CD1c-positive myeloid dendritic cell (primary cell): ENCODE results near the gene FAM187B.
"Not testable (repeated sequence)": the region's sequence is repeated elsewhere in the genome, so short reads cannot be mapped to it uniquely, and the experiment has no call there.

Source experiments
- DNase-seq: peaks from one replicate; pipeline ENCODE4 v3.0.0-alpha.2; 2016; ENCODE audit errors: extremely low spot score

FAM187B gene

DNA sequence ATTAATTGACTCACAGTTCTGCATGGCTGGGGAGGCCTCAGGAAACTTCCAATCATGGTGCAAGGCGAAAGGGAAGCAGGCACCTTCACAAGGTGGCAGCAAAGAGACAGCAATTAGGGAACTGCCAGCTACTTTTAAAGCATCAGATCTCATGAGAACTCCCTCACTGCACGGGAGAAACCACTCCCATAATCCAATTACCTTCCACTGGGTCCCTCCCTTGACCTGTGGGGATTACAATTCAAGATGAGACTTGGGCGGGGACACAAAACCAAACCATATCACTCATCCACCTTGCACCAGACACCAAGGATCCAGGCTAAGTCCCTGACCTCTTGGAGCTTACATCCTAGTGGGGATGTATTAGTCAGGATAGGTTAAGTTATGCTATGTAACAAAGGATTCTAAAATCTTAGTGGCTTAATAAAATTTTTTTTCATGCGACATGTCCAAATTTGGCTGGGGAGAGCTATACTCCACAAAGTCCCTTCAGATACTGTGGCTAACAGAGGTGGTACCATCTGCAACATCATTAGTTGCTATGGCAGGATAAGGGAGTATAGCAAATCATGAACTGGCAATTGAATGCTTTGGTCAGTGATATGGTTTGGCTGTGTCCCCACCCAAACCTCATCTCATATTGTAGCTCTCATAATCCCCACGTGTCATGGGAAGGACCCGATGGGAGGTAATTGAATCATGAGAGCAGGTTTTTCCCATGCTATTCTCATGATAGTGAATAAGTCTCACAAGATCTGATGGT lies 8.3 kb upstream of the FAM187B start:
- peak; percentile 23 for DNase-seq

GRCh38 chr19:35232912-35233311 lies 4.4 kb upstream of the FAM187B start:
- DNase-seq: no peak

DNA sequence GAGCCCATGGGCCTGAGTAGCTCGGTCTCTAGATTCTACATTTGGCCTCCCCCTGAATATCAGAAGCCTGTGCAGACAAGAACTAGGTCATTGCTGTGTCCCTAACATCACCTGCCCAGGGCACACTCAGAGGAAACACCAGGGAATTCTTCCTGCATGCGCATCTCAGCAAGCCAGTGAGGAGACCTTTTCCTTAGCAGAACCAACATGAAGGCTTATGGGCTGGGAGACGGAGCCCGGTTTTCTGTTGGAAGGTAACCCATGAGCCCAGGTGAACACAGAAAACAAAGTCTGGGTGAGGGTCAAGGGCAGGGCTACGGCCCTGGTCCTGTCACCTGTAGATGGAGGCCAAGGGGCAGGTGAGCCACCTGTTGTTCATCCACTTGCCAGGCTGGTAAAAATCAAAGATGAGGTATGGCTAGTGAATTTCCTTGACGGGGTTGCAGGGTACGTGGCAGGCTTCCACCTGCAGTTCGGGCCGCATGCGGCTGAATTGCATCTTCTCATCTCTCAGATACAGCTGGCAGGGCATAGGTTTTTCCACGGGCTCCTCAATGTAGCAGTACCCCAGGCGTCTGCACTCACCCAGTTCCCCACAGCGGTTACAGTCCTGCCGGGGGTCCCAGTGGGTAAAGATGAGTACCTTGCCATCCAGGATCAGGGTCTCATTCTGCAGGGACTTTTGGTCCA lies 3.6 kb upstream of the FAM187B start:
- no peak for DNase-seq

DNA sequence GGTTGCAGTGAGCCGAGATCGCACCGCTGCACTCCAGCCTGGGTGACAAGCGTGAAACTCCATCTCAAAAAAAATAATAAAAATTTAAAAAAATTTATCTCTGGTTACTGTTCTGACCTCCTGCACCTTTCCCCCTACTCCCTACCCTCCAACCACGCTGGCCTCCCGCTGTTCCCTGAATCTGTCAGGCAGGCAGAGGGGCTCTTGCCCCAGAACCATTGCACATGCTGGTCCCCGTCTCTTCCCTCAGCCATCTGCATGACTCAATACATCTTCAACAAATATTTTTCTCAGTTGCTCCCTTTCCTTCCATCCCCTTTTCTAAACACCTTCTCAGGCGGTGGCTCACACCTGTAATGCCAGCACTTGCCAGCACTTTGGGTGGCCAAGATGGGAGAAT lies 1.1 kb upstream of the FAM187B start:
- no peak for DNase-seq

DNA sequence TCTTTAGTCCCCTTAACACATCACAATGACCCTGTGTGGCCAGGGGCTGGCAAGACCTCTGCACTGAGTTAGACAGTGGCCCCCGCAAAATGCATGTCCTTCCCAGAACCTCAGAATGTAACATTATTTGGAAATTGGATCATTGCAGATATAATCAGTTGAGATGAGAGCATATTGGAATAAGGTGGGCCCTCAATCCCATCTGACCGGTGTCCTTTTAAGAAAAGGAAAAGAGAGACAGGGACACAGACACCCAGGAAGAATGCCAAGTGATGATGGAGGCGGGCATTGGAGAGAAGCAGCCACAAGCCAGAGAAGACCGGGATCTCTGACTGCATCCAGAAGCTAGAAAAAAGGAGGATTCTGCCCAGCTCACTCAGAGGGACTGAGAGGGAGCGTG lies 1.8 kb downstream of the FAM187B start:
- no peak for DNase-seq

DNA sequence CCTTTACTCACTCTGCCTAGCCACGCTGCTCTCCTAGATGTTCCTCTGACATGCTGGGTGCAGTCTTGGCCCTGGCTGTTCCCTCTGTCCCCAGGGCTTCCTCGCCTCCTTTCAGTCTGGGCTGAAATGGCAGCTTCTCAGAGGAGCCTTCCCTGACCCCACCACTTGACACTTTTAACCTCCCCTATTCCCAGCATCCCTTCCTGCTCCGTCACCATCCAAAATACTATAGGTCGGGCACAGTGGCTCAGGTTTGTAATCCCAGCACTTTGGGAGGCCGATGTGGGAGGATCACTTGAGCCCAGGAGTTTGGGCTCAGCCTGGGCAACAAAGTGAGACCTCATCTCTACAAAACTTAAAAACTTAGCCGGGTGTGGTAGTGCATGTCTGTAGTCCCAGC lies 2.6 kb downstream of the FAM187B start:
- DNase-seq: no peak

DNA sequence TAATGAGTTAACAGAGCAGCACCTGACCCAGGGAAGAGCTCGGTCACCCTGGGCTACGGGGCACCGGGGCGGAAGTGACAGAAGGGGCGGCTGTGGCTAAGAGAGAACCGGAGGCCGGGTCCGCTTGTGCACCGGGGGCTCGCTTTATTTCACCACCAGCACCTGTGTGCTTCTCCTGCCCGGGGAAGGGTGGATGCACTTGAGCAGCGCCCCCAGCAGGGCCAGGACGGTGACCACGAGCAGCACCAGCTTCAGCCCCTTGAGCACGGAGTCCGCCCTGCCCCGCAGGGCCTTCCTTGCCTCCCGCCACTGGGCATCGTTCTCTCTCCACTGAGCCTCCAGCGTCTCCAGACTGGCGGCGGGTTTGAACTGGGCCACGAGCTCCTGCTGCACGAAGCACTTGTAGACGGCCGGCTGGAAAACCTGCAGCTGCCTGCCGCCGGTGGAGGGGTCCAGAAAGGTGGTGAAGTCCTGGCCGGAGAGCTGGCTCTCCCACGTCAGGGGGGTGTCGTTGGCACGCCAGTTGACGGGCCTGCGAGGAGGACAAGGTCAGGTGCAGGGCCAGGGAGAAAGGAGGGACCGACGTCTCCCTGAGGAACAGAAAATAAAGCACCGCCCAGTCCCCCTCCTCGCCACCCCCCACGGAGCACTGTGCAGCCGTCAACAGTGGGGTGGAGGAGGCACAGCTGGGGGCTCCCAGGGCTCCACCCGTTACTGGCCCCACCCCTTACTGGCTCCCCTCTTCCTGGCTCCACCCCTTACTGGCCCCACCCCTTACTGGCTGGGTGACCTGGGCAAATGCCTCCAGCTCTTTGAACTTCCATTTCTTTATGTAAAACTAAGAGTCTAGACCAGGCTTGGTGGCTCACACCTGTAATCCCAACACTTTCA lies 3.6 kb downstream of the FAM187B start:
- no peak for DNase-seq

DNA sequence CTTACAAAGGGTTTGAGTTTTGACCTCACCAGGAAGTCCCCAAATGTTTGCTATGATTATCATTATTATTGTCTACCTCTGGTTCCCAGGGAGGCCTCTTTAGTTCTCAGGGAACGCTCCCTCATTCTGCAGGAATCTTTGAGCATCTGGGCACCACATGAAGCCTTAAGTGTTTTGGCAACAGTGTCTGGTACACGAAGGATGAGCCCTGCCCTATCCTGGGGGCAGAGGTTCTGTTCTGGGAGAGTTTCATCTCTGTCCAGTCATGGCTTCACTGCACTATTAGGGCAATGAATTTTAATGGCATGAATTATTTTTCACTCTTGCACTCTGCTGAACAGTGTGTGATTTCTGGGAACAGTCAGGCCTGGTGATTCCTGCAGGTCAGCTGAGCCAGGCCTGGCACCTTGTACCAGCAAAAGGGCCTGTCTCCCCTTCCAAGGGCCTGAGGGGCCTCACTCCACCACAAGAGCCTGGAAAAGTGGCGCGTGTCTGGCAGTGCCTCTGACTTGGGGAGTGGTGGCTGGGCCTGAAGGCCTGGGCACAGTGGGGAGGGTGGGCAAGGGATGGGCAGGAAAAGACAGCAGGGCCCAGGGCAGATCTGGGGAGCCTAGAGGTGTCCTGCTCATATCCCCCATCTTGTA lies 4.6 kb downstream of the FAM187B start:
- no peak for DNase-seq

DNA sequence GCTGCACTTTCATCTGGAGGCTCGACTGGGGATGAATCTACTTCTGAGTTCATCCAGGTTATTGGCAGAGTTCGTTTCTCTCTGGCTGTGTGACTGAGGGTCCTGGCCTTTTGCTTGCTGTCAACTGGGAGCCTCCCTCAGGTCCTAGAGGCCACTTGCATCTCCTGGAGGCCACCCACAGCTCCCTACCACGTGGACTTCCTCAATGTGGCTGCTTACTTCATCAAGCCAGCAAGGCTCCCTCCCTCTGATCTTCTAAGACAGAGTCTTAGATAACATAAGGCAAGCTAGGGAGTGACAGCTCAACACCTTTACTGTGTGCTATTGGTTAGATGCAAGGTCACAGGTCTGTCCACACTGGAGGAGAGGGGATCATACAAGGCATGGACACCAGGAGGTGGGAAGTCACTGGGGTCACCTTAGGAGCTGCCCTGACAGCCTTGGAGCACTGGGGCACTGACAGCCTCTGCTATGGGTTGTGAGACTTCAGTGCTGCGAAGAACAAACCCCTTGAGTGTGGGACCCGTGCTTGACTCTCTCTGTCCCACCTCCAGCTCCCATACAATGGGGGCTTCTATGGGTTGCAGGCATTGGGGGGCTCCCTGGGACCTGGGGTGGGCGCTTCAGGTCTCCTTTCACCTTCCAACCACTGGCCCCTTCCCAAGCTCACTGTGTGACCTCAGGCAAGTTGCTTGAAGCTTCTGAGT lies 5.3 kb downstream of the FAM187B start:
- DNase-seq: peak; percentile 75

DNA sequence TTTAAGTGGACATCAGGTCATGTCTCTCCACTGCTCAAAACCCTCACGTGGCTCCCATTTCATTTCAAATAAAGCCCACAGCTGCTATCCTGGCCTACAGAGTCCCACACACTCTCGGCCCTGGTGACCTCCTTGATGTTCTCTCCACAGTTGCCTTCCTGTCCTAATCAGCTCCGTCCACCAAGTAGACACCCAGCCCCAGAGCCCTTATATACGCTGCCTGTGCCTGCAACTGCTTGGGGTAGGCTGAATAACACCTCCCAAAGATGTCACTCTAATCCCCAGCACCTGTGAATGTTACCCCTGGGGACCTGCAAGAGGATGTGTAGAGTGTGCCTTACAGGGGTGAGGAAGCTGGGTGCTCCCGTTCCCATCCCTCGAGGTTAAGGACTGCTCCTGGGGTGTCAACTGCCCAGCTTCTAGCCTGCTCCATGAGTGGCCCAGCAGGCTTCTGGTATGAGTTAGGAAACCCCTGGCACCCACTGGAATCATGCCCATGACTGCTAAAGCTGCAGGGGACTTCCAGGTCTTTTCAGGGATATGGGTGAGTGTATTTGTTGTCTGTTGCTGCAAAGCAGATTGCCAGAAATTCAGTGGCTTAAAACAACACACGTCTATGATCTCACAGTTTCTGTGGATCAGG lies 6.0 kb downstream of the FAM187B start:
- DNase-seq: no peak

DNA sequence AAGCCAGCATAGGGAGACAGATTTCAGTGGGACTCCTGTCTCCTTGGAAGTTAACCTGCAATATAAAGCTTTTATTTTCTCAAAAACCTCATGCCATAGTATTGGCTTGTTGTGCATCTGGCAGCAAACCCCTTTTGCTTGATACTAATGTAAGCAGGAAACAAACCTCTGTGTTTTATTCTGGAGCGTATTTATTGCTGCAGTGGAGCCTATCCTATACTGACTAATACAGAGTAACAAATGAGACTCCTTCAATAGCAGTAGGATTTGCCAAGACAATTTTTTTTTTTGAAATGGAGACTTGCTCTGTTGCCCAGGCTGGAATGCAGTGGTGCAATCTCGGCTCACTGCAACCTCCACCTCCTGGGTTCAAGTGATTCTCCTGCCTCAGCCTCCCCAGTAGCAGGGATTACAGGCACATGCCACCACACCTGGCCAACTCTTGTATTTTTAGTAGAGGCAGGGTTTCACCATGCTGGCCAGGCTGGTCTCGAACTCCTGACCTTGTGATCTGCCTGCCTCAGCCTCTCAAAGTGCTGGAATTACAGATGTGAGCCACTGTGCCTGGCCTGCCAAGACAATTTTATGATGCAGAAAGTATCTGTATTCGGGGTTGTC lies 7.5 kb downstream of the FAM187B start:
- DNase-seq: not testable (repeated sequence)

DNA sequence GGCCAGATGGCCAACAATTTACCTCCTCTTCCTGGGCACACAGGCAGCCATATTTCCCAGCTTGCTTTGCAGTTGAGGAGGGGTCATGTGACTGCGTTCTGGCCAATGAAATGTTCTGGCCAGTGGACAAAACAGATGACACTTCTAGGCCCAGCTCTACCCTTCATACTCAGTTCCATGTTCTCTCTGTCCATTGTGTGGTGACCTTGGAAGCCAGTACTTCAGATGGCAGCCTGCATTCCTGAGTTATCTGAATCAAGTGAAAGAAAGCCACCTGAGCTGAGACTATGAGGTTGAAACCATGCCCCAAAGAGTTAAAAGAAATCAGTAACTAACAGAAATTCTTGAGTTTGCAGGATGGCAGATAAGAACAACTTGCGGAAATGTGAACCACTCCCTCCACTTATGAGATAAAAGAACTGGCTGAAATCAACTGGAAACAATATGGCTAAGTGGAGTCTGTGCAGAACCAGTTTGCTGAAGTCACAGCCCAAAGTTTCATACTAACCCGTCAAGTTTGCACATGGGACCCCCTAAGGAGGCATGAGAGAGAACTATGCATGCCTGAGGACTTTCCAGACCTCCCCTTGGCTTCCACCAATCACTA lies 8.1 kb downstream of the FAM187B start:
- DNase-seq: no peak

DNA sequence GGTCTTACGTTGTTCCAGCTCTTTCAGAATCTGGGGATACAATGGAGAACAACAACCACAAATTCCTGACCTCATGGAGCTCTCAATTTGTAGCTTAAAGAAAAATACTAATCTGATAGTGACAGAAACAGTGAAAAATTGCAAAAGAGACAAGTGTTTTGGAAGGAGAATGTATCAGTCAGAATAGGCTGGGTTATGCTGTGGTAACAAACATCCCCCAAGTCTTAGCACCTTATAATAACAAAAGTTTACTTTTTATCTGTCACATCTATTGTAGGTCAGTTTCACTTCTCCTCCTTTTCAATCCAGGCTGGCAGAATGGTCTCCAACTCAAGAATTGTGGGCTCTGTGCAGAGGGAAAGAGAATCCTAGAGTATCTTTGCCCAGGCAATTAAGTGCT lies 9.5 kb downstream of the FAM187B start:
- DNase-seq: no peak

- DNase-seq: peak; percentile 49
Observed at GRCh38 chr19:35217649-35217990, 10.9 kb downstream of the FAM187B start.

GRCh38 chr19:35216833-35217648 lies 11.5 kb downstream of the FAM187B start:
- DNase-seq: peak; percentile 94

DNA sequence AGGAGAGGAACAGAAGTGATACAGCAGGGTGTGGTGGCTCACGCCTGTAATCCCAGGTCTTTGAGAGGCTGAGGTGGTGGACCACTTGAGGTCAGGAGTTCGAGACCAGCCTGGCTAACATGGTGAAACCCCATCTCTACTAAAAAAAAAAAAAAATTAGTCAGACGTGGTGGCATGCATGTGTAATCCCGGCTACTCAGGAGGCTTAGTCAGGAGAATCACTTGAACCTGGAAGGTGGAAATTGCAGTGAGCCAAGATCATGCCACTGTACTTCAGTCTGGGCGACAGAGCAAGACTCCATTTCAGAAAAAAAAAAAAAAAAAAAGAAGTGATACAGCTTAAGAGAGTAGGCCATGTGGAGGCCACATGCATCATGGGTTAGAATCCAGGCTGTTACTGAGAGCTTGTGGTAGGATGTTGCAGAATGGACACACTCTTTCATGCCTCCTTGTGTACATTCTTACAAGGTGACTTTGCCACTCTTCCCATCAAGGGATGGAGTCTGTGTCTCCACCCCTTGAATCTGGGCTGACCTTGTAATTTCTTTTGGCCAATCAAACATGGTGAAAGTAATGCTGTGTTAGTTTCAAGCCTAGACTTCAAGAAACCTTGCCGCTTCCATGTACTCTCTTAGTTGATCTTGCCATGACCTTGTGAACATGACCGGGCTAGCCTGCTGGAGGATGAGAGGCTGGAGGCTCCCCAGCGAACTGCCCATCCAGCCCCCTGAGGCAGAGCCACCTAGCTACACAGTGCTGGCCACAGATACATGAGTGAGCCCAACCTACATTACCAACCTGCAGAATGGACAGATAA lies 12.3 kb downstream of the FAM187B start:
- DNase-seq: peak; percentile 48

DNA sequence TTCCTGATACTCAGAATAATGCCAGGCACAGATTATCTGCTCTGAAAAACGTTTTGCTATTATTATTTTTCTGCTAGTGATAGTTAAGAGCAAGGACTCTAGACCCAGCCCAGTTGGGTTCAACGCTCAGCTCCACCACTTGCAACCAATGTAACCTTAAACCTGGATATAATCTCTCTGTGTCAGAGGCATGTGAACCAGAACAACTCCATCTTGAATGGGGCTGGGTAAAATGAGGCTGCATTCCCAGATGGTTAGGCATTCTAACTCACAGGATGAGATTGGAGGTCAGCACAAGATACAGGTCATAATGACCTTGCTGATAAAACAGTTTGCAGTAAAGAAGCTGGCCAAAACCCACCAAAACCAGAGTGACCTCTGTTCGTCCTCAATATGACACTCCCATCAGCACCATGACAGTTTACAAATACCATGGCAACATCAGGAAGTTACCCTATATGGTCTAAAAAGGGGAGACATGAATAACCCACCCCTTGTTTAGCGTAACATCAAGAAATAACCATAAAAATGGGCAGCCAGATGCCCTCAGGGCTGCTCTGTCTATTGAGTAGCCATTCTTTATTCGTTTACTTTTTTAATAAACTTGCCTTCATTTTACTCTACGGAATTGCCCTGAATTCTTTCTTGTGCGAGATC lies 13.6 kb downstream of the FAM187B start:
- DNase-seq: no peak
